ENCODE results near the gene NRCAM.
"Not testable (repeated sequence)": the region's sequence is repeated elsewhere in the genome, so short reads cannot be mapped to it uniquely, and the experiment has no call there.

Gene NRCAM

GRCh38 chr7:108455998-108456677 is at the start of gene NRCAM:
Gene NRCAM (minus strand): TSS chr7:108456436. CDS start chr7:108240064, 216,372 bp downstream.
- peak; percentile 43 for DNase-seq

GRCh38 chr7:108504576-108504975 is 48.3 kb upstream of the NRCAM start:
- DNase-seq, result not testable (repeated sequence)

GRCh38 chr7:108503112-108504026 is 47.1 kb upstream of the NRCAM start:
- DNase-seq, result no peak

DNA sequence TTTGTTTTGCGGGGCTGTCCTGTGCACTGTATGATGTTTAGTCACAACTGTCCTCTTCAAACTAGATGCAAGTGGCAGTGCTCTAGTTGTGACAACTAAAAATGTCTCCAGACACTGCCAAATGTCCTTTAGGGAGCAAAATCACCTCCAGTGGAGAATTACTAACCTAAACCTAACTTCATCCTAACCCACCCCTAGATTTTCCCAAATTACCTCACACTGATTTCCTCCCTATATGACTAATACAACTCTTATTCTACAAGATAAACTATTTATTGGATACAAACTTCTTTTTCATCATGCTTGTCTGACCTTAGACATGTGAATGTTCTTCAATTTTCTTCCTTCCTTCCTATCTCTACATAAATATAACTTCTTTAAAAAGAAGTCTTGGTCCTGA is 43.3 kb upstream of the NRCAM start:
- no peak for DNase-seq

DNA sequence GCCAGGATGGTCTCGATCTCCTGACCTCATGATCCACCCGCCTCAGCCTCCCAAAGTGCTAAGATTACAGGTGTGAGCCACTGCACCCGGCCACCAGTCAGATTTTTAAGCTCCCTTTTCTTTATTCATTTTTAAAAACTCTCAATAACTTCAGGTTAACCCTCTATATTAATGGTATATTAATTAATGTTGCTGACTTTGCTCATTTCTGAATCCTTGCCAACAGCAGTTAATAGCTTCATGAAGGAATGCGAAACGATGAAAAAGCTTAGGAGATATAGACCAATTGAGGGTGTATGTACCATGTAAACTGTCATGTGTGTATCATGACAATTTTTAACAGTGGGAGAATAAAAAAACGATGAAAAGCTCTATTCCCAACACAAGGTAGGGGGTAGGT is 42.2 kb upstream of the NRCAM start:
- no peak for DNase-seq

DNA sequence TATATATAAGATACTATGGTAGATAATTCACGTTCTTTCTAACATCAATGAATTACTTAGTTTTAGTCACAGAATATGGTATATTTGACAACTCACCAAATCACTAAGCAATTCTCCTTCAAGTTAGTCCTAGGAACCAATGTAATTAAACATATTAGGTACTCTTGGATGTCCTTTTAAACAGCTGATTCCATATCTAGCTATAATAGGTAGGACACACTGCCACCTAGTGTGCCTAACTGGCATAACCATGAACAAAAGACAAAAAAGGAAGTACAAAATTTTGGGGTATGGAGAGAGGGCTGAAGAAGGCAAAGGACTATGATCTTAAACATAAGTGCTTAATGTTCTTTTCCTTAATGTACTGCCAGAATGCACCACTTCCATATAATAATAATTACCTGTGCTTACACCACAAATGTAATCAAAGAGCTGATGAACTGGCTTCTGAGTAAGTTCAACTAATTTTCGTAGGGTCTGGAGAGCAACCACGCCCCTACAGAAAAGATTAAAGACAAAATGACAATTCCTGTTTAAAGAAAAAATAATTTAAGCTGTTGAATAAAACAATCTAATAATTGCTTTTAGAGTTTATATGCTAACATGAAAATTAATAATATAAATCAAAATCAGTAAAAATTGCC is 41.0 kb upstream of the NRCAM start:
- DNase-seq, result peak; percentile 47

DNA sequence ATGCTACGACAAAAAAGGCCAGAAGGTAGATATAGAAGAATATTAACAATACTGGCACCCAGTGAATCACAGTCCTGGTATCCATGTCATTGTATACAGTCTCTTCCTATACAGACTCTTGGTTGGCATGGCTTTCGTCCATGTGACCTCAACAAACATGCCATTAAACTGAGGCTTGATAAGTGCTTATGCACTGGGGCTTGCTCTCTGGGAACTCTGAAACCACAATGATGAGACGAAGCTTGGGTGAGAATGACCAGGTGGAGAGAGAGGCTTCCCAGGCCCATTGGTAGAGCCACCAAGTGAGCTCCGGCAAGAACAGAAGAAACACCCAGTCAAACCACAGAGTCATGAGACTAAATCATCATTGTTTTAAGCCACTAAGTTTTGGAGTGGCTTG is 36.5 kb upstream of the NRCAM start:
- no peak for DNase-seq

GRCh38 chr7:108488768-108489538 is 32.7 kb upstream of the NRCAM start:
- DNase-seq, result no peak

GRCh38 chr7:108487646-108488045 is 31.4 kb upstream of the NRCAM start:
- DNase-seq, result no peak

DNA sequence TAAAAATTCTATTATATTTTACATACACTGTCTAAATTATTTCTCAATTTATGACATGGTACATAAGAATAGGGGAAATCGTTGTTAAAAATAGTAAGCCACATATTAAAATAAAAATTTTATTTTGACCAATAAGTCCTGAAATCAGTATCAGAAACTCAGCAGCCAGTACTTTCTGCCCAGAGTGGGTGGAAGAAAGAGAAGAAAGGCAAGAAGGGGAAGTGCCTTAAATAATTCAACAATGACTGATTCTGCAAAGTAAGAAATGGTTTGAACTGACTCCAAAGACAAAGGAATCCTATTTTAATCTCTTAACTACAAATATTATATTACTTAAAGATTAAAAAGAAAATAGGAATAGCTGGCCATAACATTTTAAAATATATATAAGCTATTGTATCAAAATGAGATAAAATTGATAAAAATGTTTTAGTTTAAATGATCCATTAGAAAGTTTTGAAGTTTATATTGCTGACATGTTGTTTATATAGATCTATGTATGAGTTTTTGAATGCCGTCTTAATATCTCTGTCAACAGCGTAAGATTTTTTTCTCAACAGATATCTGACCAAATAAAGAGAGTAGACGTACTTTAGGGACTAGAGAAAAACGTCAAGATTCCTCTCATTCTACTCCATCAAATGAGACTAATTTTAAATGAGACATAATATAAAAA is 30.2 kb upstream of the NRCAM start:
- no peak for DNase-seq

DNA sequence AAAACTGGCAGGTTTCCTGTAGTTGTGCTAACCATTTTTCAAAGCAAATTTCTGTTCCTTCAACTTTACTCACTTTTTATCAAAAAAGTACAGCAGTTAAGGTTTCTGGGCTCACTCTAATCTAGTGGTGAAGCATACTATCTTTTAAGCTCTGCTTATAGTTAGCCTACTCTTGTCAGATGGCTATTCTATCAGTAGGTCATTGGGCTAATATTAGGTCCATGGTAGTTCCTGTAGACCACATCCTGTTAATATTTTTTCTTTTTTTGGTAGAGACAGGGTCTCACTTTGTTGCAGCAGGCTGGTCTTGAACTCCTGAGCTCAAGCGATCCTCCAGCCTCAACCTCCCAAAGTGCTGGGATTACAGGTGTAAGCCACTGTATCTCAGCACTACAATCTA is 27.9 kb upstream of the NRCAM start:
- no peak for DNase-seq

DNA sequence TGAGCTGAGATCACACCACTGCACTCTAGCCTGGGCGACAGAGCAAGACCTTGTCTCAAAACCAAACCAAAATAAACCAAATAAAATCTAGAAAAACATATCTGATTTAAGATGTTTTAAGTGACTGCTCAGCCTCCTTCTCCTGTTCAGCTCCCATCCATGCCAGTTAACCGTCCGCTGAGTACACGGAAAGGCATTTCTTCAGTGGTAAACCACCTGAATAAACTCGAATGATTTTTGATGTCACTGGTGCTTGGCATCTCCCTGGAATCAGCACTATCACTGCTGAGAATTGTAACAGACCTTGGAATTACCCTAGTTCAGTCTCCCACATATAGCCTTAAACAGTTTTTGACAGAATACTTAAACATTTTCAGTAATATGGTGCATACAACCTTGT is 24.1 kb upstream of the NRCAM start:
- no peak for DNase-seq

GRCh38 chr7:108479751-108480150 is 23.5 kb upstream of the NRCAM start:
- DNase-seq, result no peak

DNA sequence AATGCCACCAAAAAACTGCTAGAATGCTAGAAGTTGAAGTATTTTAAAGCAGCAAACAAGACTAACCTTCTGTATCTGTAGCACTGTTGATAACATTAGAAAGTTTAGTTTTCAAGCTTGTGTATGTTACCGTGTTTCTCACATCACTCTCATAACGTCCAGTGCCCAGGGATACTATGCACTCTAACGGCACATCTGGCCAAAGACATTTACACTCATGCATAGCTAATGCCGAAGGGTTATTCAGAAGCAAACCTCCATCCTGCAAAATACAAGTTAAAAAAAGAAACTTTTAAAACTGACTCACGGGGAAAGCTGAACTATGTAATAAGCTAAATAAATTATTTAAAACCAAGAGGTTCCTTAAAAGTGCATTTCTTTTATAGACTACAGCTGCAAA is 22.9 kb upstream of the NRCAM start:
- DNase-seq, result no peak

GRCh38 chr7:108468246-108468645 is 12.0 kb upstream of the NRCAM start:
- no peak for DNase-seq

DNA sequence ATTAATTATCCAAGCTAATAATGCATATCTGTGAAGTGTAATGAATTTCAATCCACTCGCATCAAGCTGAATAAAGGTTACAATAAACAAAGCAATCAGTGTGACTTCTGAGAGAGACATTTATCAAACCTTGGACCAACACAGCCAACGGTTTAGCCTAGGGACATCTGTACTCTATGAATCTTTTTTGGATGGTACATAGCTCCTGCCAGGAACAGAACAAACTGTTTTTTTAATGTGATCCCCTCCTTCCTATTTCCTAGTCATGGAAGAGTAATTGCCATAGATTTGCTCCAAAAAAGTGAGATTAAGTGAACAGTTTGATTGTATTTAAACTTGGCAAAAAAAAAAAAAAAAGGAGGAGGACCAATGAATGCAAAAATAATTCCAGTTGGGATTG is 11.2 kb upstream of the NRCAM start:
- no peak for DNase-seq

- DNase-seq, result not testable (repeated sequence)
Observed at GRCh38 chr7:108466322-108466721, 10.1 kb upstream of the NRCAM start.

GRCh38 chr7:108464743-108465142 is 8.5 kb upstream of the NRCAM start:
- no peak for DNase-seq

GRCh38 chr7:108463613-108464012 is 7.4 kb upstream of the NRCAM start:
- peak; percentile 43 for DNase-seq

- no peak for DNase-seq
Observed at GRCh38 chr7:108461840-108462239, 5.6 kb upstream of the NRCAM start.

DNA sequence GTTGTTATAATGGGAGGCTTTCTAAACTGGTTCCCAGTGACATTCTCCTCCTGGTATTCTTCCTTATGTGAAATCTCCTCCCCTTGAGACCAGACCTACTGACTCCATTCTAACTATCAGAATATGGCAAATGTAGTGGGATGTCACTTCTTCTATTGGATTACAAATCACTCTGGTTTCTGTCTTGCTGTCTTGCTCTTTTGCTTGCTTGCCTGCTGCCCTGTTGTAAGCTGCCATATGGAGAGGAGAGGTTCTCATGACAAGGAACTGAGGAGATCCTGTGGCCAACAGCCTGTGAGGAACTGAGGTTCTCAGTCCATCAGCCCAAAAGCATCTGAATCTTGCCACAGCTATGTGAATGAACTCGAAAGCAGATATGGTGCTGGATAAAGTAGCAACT is 4.7 kb upstream of the NRCAM start:
- no peak for DNase-seq

GRCh38 chr7:108459922-108460551 is 3.8 kb upstream of the NRCAM start:
- peak; percentile 17 for DNase-seq

All from activated CD8-positive, alpha-beta memory T cell treated with anti-CD3 and anti-CD28 coated beads, Interleukin-2, amount 50 U/mL, for 4 hours (primary cell).